Measurements from ENCODE around the gene ENPEP. TPM values are rescaled to one million over a fixed set of nuclear protein-coding genes. Genes with fewer than 3 reads are reported as not detected.
"Not testable (repeated sequence)": the region's sequence is repeated elsewhere in the genome, so short reads cannot be mapped to it uniquely, and the experiment has no call there.

ENPEP gene
- total RNA-seq = 1 to 10 TPM; 1.4 to 4.2 (median 2.1) TPM

GRCh38 chr4:110475881-110476818 lies at the start of gene ENPEP:
Gene ENPEP, plus strand, starts transcription at chr4:110476155. Its CDS starts 260 bp downstream, at chr4:110476415.
- no peaks in the 10 kb centered on the region for H3K27me3 ChIP-seq
- peak within 1 kb of the TSS; percentile 70 to 87 (median 77) for H3K27ac ChIP-seq
- no peaks in the 10 kb centered on the region for H3K9me3 ChIP-seq
- in situ Hi-C loops (cut with MboI; ENCODE audit: low sequenced_read_pairs in 4 of 4) = no loop called here
- H3K4me1 ChIP-seq = peaks cover 3 to 26% of the 10 kb centered on the region in 2 donors
- peak; percentile 52 to 67 for TF ChIP-seq POLR2A (IDR thresholded peaks at IDR 0.05)
- TF ChIP-seq, protein P1, sequence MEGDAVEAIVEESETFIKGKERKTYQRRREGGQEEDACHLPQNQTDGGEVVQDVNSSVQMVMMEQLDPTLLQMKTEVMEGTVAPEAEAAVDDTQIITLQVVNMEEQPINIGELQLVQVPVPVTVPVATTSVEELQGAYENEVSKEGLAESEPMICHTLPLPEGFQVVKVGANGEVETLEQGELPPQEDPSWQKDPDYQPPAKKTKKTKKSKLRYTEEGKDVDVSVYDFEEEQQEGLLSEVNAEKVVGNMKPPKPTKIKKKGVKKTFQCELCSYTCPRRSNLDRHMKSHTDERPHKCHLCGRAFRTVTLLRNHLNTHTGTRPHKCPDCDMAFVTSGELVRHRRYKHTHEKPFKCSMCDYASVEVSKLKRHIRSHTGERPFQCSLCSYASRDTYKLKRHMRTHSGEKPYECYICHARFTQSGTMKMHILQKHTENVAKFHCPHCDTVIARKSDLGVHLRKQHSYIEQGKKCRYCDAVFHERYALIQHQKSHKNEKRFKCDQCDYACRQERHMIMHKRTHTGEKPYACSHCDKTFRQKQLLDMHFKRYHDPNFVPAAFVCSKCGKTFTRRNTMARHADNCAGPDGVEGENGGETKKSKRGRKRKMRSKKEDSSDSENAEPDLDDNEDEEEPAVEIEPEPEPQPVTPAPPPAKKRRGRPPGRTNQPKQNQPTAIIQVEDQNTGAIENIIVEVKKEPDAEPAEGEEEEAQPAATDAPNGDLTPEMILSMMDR (IDR thresholded peaks at IDR 0.05 in 4 of 5, conservative IDR thresholded peaks at IDR 0.05 in 1 of 5) = no peak
- intact Hi-C loops (cut with DNase I; ENCODE audit: low total_unique reads) = loop anchor here (5.0 kb wide), 1 partner anchor 146 kb away; the partner anchor contains the start of gene PITX2
- H3K36me3 ChIP-seq = no peaks in the 10 kb centered on the region
- peak within 1 kb of the TSS; percentile 56 to 72 (median 66) for H3K4me3 ChIP-seq
- DNase-seq (peak; percentile 27 to 70), ATAC-seq (peak; percentile 75 to 86)

- in situ Hi-C loops (cut with MboI; ENCODE audit: low sequenced_read_pairs in 4 of 4); H3K4me3 ChIP-seq: not testable (repeated sequence)
Observed at GRCh38 chr4:110431805-110432204, 44.1 kb upstream of the ENPEP start.

DNA sequence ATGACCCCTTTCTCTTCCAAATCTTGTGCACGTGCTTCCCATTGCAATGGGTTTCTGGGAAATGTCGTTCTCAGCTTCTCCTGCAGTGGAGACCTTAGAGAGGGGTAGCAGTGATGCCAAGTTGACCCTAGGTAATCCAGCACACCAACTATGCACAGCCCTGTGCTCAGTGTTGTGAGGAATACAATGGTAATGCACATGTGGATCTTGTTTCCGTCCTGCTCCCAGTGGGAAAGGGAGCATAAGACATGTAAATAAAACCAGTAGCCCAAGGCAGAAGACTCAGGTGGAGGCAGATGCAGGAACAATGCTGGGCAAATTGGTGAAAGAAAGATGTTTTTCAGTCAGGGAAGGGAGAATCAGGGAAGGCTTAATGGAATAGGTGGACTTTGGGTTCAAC lies 38.7 kb upstream of the ENPEP start:
- intact Hi-C loops (cut with DNase I; ENCODE audit: low total_unique reads); H3K9me3 ChIP-seq; H3K36me3 ChIP-seq; H3K27ac ChIP-seq; H3K4me3 ChIP-seq; H3K27me3 ChIP-seq; DNase-seq; ATAC-seq; in situ Hi-C loops (cut with MboI; ENCODE audit: low sequenced_read_pairs in 4 of 4); H3K4me1 ChIP-seq: not testable (repeated sequence)

More at GRCh38 chr4:110431805-110432204, 44.1 kb upstream of the ENPEP start:
- H3K27me3 ChIP-seq; H3K9me3 ChIP-seq; H3K27ac ChIP-seq; H3K4me1 ChIP-seq; ATAC-seq; intact Hi-C loops (cut with DNase I; ENCODE audit: low total_unique reads); DNase-seq; H3K36me3 ChIP-seq: not testable (repeated sequence)

DNA sequence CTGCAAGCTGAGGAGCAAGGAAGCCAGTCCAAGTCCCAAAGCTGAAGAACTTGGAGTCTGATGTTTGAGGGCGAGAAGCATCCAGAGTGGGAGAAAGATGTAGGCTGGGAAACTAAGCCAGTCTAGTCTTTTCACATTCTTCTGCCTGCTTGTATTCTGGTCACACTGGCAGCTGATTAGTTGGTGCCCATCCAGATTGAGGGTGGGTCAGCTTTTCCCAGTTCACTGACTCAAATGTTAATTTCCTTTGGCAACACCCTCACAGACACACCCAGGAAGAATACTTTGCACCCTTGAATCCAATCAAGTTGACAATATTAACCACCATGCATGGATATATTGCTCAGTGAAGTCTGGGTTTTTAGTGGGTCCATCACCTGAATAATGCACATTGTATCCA lies 36.7 kb upstream of the ENPEP start:
- H3K27ac ChIP-seq; intact Hi-C loops (cut with DNase I; ENCODE audit: low total_unique reads); H3K27me3 ChIP-seq; ATAC-seq; H3K4me3 ChIP-seq; H3K4me1 ChIP-seq; in situ Hi-C loops (cut with MboI; ENCODE audit: low sequenced_read_pairs in 4 of 4); DNase-seq; H3K9me3 ChIP-seq; H3K36me3 ChIP-seq: not testable (repeated sequence)

GRCh38 chr4:110442309-110442708 lies 33.6 kb upstream of the ENPEP start:
- Histone ChIP-seq H3K4me1 (peaks cover 0 to 5% of the 10 kb centered on the region in 2 donors), H3K9me3 (no peaks in the 10 kb centered on the region), H3K27ac (no peak overlapping the region), H3K27me3 (no peaks in the 10 kb centered on the region), H3K4me3 (no peak overlapping the region), H3K36me3 (no peaks in the 10 kb centered on the region)
- no peak for TF ChIP-seq POLR2A (IDR thresholded peaks at IDR 0.05)
- TF ChIP-seq, protein P1 (IDR thresholded peaks at IDR 0.05 in 4 of 5, conservative IDR thresholded peaks at IDR 0.05 in 1 of 5) = peak; percentile 18 to 45 (median 35)
- ATAC-seq (peak; percentile 66 to 87), DNase-seq (peak in 1 of 2 donors; percentile 12)
- in situ Hi-C loops (cut with MboI; ENCODE audit: low sequenced_read_pairs in 4 of 4) (no loop called here), intact Hi-C loops (cut with DNase I; ENCODE audit: low total_unique reads) (loop anchor here (1.0 kb wide), 1 partner anchor 69 kb away; no protein-coding TSS in a partner anchor)

DNA sequence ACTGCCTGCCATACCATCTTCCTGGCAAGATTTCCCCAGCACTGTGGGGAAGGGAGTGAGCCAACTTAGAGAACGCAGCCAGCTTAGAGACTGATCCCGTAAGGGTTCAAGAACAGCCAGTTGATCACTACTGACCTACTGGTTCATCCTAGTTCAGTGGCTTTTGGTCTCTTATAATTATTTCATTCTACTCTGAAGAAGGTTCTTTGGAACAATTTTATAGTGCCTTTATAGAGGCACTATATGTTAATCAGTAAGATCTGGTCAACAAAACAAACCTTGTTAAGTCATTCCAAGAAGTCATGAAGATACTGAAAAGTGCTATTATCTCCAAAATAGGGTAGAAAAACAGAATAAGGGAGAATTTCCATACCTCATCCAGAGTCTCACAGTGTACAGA lies 33.2 kb upstream of the ENPEP start:
- DNase-seq (no peak), ATAC-seq (no peak)
- no peak for TF ChIP-seq POLR2A (IDR thresholded peaks at IDR 0.05)
- TF ChIP-seq, protein P1 (IDR thresholded peaks at IDR 0.05 in 4 of 5, conservative IDR thresholded peaks at IDR 0.05 in 1 of 5) = no peak
- Histone ChIP-seq H3K27me3 (no peaks in the 10 kb centered on the region), H3K9me3 (no peaks in the 10 kb centered on the region), H3K27ac (no peak overlapping the region), H3K36me3 (no peaks in the 10 kb centered on the region), H3K4me3 (no peak overlapping the region), H3K4me1 (peaks cover 0 to 5% of the 10 kb centered on the region in 2 donors)
- intact Hi-C loops (cut with DNase I; ENCODE audit: low total_unique reads) (loop anchor here (1.0 kb wide), 1 partner anchor 69 kb away; no protein-coding TSS in a partner anchor), in situ Hi-C loops (cut with MboI; ENCODE audit: low sequenced_read_pairs in 4 of 4) (no loop called here)
